Transverse colon (tissue), 4 donors: ENCODE results near the gene MRPS17.

Experiments
- POLR2A ChIP-seq: fragments of 450-650 bp; IDR thresholded peaks from one replicate; pipeline ENCODE4 v1.6.1; 2016; ENCODE audit warnings: antibody characterized with exemption, mild to moderate bottlenecking, moderate library complexity
- POLR2AphosphoS5 ChIP-seq, 3 donors: sonication (generic); formaldehyde crosslinking; IDR thresholded peaks; one replicate each; pipeline ENCODE4 v1.6.1; 2016; ENCODE audit warnings: antibody characterized with exemption in 3 of 3
- TF ChIP-seq, protein P1 (sequence below), 5 experiments: fragments of 200-600 bp in 3 of 5; fragments of 450-650 bp in 2 of 5; sonication (generic) in 3 of 5; IDR thresholded peaks; 1 replicate in 2 of 5; 2 replicates in 3 of 5; pipeline ENCODE4 v1.5.1; 2016 to 2017; ENCODE audit warnings: antibody characterized with exemption in 5 of 5, inconsistent platforms in 3 of 5, mild to moderate bottlenecking in 2 of 5, moderate library complexity in 1 of 5

DNA sequence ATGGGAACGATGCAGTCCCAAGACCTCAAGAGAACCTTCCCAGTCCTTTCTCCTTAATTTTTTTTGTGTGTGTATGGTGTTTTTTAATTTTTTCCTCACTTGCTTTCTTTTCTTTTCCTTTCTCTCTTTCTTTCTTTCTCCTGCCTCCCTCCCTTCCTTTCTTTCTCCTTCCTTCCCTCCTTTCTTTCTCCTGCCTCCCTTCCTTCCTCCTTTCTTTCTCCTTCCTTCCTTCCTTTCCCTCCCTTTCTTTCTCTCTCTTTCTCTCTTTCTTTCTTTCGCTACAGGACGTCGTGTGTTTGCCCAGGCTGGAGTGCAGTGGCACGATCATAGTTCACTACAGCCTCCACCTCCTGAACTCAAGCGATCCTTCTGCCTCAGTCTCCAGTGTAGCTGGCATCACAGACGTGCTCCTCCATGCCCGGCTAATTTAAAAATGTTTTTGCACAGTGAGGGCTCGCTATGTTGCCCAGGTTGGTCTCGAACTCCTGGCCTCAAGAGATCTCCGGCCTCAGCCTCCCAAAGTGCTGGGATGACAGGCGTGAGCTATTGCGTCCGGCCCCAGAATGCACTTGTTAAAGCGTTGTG, 12.0 kb downstream of the MRPS17 start:
- TF ChIP-seq, protein P1, sequence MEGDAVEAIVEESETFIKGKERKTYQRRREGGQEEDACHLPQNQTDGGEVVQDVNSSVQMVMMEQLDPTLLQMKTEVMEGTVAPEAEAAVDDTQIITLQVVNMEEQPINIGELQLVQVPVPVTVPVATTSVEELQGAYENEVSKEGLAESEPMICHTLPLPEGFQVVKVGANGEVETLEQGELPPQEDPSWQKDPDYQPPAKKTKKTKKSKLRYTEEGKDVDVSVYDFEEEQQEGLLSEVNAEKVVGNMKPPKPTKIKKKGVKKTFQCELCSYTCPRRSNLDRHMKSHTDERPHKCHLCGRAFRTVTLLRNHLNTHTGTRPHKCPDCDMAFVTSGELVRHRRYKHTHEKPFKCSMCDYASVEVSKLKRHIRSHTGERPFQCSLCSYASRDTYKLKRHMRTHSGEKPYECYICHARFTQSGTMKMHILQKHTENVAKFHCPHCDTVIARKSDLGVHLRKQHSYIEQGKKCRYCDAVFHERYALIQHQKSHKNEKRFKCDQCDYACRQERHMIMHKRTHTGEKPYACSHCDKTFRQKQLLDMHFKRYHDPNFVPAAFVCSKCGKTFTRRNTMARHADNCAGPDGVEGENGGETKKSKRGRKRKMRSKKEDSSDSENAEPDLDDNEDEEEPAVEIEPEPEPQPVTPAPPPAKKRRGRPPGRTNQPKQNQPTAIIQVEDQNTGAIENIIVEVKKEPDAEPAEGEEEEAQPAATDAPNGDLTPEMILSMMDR (IDR thresholded peaks at IDR 0.05), result no peak
- TF ChIP-seq POLR2A, result no peak
- TF ChIP-seq POLR2AphosphoS5 (IDR thresholded peaks at IDR 0.05), result no peak
